ENCODE data around the gene BAZ1A. TPM values are rescaled to one million over a fixed set of nuclear protein-coding genes. Genes with fewer than 3 reads are reported as not detected.

BAZ1A gene
- total RNA-seq, 1 experiment from 2014 or later, result 28.2 TPM

- POLR2A ChIA-PET, result no interaction called here
- CTCF ChIA-PET, result interaction anchor here (0.6 to 1.8 kb wide), 2 partner anchors 27 to 217 kb away, joined by 3 to 10 read pairs; no protein-coding TSS in a partner anchor
- DNase-seq (ENCODE audit: low spot score) (no peak), ATAC-seq (no peak)
- no peak for TF ChIP-seq ZNF219 (CRISPR knock-in tag; IDR thresholded peaks at IDR 0.05; ENCODE audit: borderline replicate concordance)
- TF ChIP-seq ESRRA (CRISPR knock-in tag; IDR thresholded peaks at IDR 0.05; ENCODE audit: borderline replicate concordance), result no peak
- no peak for TF ChIP-seq TEAD4 (CRISPR knock-in tag; IDR thresholded peaks at IDR 0.05)
- TF ChIP-seq ZNF396 (CRISPR knock-in tag; IDR thresholded peaks at IDR 0.05; ENCODE audit: borderline replicate concordance), result no peak
- no peak for TF ChIP-seq ZNF671 (CRISPR knock-in tag; IDR thresholded peaks at IDR 0.05)
- no peak for TF ChIP-seq MAX (CRISPR knock-in tag; IDR thresholded peaks at IDR 0.05)
- TF ChIP-seq E2F1 (CRISPR knock-in tag; IDR thresholded peaks at IDR 0.05), result no peak
- TF ChIP-seq FOXP4 (CRISPR knock-in tag; IDR thresholded peaks at IDR 0.05), result no peak
- no peak for TF ChIP-seq RORB (CRISPR knock-in tag; IDR thresholded peaks at IDR 0.05)
- no peak for TF ChIP-seq ZBTB43 (CRISPR knock-in tag; IDR thresholded peaks at IDR 0.05)
- Mint-ChIP-seq H3K4me3 (no peak overlapping the region), H3K4me1 (no peaks in the 10 kb centered on the region), H3K27me3 (ENCODE audit: low read depth) (no peaks in the 10 kb centered on the region; the same call in 1 of the 2 replicates), H3K9me3 (no peaks in the 10 kb centered on the region), H3K36me3 (peaks cover 4% of the 10 kb centered on the region), H3K27ac (no peak overlapping the region)
Measured at GRCh38 chr14:34749408-34749807, 125.8 kb downstream of the BAZ1A start.

GRCh38 chr14:34742270-34743115, 132.7 kb downstream of the BAZ1A start:
- Mint-ChIP-seq H3K4me1 (no peaks in the 10 kb centered on the region), H3K27me3 (ENCODE audit: low read depth) (no peaks in the 10 kb centered on the region; the same call in 1 of the 2 replicates), H3K36me3 (no peaks in the 10 kb centered on the region), H3K27ac (no peak overlapping the region), H3K9me3 (no peaks in the 10 kb centered on the region; the same call in 1 of the 2 replicates), H3K4me3 (no peak overlapping the region)
- ATAC-seq (no peak), DNase-seq (ENCODE audit: low spot score) (no peak)
- ChIA-PET POLR2A (no interaction called here), CTCF (interaction anchor here (1.2 kb wide), 1 partner anchor 19 kb away, joined by 3 read pairs; no protein-coding TSS in a partner anchor)
- no peak for TF ChIP-seq ZNF425 (CRISPR knock-in tag; conservative IDR thresholded peaks at IDR 0.05)
- no peak for TF ChIP-seq CREM (CRISPR knock-in tag; IDR thresholded peaks at IDR 0.05)
- TF ChIP-seq FOXJ3 (CRISPR knock-in tag; IDR thresholded peaks at IDR 0.05; ENCODE audit: borderline replicate concordance), result no peak
- TF ChIP-seq ERG (CRISPR knock-in tag; IDR thresholded peaks at IDR 0.05), result no peak
- no peak for TF ChIP-seq HMGXB4 (CRISPR knock-in tag; IDR thresholded peaks at IDR 0.05)
- no peak for TF ChIP-seq OVOL2 (CRISPR knock-in tag; IDR thresholded peaks at IDR 0.05; ENCODE audit: borderline replicate concordance)
- TF ChIP-seq STAT6 (CRISPR knock-in tag; conservative IDR thresholded peaks at IDR 0.05; ENCODE audit: low read depth), result no peak
- no peak for TF ChIP-seq ZSCAN18 (CRISPR knock-in tag; IDR thresholded peaks at IDR 0.05)
- TF ChIP-seq SP1 (CRISPR knock-in tag; conservative IDR thresholded peaks at IDR 0.05), result no peak

All from WTC11 (cell line).